Transverse colon (tissue), 3 donors: Measurements from ENCODE around the gene CPEB1.

Experiments
- CTCF ChIP-seq, 5 experiments: fragments of 200-600 bp in 3 of 5; fragments of 450-650 bp in 2 of 5; sonication (generic) in 3 of 5; IDR thresholded peaks; 1 replicate in 2 of 5; 2 replicates in 3 of 5; pipeline ENCODE4 v1.5.1; 2016 to 2017; ENCODE audit warnings: antibody characterized with exemption in 5 of 5, inconsistent platforms in 3 of 5, mild to moderate bottlenecking in 2 of 5, moderate library complexity in 1 of 5
- EP300 ChIP-seq: sonication (generic); formaldehyde crosslinking; IDR thresholded peaks from one replicate; pipeline ENCODE4 v1.6.1; 2017; ENCODE audit warnings: antibody characterized with exemption, low read depth
- POLR2A ChIP-seq: fragments of 450-650 bp; IDR thresholded peaks from one replicate; pipeline ENCODE4 v1.6.1; 2016; ENCODE audit warnings: antibody characterized with exemption, mild to moderate bottlenecking, moderate library complexity

GRCh38 chr15:82688691-82689090, 41.5 kb upstream of the CPEB1 start:
- TF ChIP-seq EP300 (no peak), CTCF (IDR thresholded peaks at IDR 0.05) (no peak), POLR2A (no peak)
